Stimulated activated CD8-positive, alpha-beta memory T cell treated with anti-CD3 and anti-CD28 coated beads, Interleukin-15, amount 100 ng/mL, for 24 hours (primary cell): ENCODE measurements around the gene PRRT1B.
"Not testable (repeated sequence)": the region's sequence is repeated elsewhere in the genome, so short reads cannot be mapped to it uniquely, and the experiment has no call there.

ENCODE experiments used
- DNase-seq: peaks from one replicate; pipeline ENCODE4 v3.0.0-alpha.2; 2020; ENCODE audit warnings: low read depth

PRRT1B gene

DNA sequence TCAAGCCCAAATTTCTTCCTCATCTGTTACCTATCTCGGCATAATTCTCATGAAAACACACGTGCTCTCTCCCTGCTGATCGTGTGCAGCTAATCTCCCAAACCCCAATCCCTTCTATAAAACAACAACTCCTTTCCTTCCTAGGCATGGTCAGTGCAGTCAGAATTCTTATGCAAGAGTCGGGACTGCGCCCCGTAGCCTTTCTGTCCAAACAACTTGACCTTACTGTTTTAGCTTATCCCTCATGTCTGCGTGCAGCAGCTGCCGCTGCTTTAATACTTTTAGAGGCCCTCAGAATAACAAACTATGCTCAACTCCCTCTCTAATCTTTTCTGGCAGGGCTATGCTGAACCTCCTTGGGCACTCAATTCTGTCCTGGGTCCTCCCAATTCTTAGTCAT lies 5.1 kb downstream of the PRRT1B start:
- not testable (repeated sequence) for DNase-seq

DNA sequence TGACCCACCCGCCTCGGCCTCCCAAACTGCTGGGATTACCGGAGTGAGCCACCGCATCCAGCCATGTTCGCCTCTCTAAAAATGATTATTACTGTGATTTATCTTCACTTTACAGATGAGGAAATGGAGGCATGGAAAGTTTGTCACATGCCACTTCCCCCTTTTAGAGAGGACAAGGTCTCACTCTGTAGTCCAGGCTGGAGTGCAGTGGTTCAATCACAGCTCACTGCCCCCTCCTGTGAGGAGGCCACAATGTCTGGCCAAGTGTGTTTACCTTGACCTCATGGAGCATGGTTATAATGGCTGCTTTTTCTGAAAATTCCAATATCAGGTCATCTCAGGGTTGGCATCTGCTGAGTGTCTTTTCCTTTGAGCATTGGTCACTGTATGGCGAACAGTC lies 6.7 kb downstream of the PRRT1B start:
- no peak for DNase-seq

GRCh38 chr9:131554087-131554842 lies 8.9 kb downstream of the PRRT1B start:
- no peak for DNase-seq

DNA sequence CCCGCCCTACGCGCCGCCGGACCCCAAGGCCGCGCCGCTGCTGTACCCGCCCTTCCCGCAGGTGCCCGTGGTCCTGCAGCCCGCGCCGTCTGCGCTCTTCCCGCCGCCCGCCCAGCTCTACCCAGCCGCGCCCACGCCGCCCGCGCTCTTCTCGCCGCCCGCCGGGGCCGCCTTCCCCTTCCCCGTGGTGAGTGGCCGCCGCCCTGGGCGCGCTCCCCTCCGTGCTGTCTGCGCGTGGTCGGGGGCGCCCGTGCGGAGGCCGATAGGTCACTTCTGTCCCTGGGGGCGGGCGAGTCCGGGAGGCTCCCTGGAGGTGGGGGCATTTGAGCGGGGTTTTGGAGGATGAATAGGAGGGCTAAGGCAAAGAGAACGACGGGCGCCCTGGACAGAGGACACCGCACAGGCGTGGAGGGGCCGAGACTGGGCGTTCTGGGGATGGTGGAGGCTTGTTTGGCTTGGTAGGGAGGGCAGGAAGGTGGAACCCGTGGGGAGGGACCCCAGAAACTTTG lies 9.6 kb downstream of the PRRT1B start:
- no peak for DNase-seq

DNA sequence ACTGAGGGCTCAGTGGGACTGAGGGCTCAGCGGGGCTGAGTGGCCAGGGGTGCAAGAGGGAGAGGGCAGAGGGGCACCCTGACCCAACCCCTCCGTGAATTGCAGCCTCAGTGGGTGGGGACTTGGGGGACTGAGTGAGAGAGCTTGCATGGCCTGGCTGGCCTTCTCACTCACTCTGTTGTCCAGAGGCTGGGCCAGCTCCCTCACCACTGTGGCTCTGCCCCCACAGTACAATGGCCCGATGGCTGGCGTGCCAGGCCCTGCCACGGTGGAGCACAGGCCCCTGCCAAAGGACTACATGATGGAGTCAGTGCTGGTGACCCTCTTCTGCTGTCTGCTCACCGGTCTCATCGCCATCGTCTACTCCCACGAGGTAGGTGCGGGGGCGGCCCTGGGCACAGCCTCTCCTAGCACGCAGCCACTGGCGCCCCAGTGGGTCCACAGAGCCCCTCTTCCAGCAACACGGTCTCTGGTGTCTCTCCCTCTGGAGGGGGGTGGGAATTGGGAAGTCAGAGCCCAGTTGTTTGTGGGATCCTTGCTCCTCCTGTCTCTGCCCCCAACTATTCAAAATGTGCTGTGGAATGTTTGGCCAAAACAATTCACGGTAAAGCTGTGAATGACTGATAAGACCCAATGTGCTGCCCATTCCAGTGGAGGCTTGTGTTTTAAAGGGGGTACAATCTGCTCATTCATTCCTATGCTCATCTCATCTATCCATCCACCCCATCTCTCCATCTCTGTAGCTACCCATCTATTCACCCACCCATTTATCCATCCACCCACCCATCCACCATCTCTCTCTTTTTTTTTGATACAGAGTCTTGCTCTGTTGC lies 10.7 kb downstream of the PRRT1B start:
- DNase-seq, result no peak

DNA sequence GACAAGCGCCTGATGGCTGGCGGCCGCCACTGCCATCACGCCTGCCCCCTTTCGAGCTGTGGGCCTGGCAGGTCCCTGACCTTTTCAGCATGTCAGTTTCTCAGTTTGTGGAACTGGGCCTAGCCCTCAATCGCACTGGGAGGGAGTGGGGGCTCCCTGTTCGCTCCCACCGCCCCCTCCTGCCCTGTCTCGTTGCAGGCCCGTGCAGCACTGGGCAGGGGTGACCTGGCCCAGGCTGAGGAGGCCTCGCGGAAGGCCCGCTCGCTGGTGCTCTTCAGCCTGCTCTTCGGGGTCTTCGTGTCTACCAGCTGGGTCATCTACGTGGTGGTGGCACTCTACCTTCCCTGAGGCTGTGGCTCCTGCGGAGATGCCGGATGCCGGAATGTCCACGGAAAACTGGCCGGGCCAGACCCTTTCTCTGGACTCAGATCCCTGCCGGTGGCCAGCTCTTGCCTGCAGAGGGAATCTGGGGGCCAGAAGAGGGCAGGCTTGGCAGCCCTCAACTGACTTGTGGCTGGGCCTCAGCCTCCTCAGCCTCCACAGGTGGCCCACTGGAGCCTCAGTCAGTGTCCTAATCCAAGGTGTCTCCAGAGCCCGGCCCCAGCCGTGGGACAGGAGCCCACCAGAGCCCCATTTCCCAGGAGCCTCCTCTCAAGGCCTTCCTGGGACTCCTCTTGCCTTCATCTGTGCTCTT lies 12.7 kb downstream of the PRRT1B start:
- DNase-seq, result no peak

DNA sequence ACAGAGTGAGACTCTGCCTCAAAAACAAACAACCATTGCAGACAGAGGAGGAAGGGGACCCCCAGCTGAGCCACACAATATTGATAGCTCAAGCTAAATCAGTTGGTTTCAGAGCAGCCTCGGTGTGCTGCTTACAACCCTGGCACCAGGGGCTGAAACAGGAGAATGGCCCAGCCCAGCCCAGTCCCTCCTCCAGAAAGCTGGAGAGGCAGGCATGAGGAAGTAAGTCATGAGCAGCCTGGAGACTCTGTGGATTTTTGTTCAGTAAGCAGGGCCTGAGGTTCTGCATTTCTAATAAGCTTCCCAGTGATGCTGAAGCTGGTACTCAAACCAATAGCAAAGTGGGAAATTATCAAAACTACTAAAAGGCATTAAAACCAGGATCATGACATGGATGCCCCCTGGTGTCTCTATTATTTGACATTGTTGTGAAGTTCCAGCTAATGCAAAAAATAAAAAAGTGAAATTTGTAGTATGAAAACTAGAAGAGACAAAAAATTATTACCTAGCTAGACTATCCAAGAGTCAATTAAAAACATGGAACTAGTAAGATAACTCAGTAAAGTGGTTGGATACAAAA lies 14.2 kb downstream of the PRRT1B start:
- DNase-seq, result no peak

- DNase-seq, result no peak
Measured at GRCh38 chr9:131562032-131562959, 17.0 kb downstream of the PRRT1B start.

DNA sequence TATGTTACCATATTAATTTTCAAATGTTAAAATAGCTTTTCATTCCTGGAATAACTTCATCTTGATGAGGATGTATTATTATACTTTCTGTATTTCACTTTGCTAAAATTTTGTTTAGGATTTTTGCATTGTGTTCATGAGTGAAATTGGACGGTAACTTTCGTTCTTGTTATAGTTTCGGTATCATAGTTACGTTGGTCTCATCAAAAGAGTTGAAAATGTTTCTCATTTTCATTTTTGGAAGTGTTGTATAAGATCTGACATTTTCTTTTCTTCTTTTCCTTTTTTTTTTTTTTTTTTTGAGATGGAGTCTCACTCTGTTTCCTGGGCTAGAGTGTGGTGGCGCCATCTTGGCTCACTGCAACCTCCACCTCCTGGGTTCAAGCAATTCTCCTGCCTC lies 20.0 kb downstream of the PRRT1B start:
- no peak for DNase-seq

GRCh38 chr9:131566158-131566557 lies 20.8 kb downstream of the PRRT1B start:
- no peak for DNase-seq

- DNase-seq, result no peak
Measured at GRCh38 chr9:131567910-131568309, 22.6 kb downstream of the PRRT1B start.

GRCh38 chr9:131574730-131575640 lies 29.7 kb downstream of the PRRT1B start:
- no peak for DNase-seq

DNA sequence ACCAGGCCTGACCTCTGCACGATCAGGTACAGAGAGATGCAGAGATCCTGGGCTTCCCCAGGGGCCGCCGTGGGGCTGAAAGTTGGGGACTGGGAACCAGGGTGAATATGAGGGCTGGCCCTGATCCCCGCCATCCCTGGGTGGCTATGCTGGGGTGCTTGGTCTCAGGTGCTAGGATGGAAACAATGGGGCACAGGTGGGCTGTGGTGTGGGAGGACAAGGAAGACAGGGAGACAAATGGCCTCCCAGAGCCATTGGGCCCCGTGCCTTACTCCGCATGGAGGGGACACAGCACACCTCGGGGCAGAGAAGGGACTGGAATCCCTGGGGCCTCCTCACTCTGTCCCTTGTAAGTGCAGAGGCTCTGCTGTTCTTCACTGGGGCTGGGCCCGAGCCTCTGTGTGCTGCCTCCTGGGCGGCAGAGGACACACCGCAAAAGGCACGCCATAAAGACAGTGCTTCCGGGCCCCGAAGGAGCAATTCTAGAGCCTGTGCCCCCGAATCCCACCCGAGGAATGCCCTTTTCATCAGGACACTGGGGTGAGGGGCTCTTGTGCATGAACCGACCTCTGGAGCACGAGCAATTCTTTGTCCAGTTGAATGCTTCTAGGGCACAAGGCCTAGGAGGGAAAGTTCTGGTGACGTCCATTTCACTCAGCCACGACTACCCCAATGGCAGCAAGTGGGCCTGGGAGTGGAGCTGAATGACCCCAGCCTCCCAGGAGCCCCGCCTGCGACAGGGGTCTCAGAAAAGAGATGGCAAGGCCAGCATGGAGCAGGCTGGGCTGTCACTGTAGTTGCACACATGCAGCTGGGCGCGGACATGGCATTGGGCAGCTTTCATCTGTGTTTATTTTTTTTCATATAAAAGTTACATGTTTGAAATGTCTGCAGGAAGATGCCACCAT lies 30.9 kb downstream of the PRRT1B start:
- no peak for DNase-seq

DNA sequence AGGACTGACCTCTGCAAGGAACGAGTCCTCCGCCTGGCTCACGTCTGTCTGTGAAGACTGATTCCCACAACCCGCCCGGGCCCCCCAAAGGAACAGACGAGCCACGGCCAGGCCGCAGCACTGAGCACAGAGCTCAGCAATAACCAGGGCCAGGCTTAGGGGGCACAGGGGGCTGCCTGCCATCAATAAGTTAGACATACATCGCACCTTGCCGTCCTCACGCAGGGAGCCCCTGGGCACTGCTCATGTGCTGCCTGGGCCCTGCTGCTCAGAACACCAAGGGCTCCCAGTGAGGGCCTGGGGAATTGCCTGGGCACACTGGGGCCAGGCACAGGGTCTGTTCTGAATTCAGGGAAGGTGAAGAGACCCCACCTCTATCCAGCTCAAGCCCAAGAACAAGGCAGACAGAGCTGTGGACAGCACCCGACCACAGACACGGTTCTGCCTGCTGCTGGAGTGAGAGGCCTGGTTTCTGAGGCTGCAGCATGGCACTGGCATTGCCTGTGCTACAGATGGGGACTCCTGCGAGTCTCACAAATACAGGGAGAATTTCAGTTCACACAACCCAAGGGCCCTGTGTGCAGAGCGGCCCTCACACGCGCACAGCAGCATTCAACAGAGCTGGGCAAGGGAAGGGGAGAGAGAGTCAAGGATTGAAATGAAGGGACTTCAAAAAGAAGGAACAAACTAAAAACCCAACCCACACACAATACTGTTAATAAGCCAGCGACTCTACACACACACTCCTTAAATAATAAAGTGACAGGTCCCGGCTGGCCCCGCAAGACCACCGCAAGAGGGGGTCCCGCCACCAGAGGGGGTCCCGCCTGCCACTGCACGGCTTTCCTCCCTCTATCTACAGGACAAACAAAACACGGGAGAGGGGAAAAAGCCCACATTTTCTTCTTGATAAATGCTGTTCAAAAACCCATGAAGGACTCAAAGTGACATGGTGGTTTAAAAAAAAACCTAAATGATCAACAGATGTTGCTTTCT lies 32.0 kb downstream of the PRRT1B start:
- no peak for DNase-seq

GRCh38 chr9:131578021-131578420 lies 32.7 kb downstream of the PRRT1B start:
- no peak for DNase-seq

DNA sequence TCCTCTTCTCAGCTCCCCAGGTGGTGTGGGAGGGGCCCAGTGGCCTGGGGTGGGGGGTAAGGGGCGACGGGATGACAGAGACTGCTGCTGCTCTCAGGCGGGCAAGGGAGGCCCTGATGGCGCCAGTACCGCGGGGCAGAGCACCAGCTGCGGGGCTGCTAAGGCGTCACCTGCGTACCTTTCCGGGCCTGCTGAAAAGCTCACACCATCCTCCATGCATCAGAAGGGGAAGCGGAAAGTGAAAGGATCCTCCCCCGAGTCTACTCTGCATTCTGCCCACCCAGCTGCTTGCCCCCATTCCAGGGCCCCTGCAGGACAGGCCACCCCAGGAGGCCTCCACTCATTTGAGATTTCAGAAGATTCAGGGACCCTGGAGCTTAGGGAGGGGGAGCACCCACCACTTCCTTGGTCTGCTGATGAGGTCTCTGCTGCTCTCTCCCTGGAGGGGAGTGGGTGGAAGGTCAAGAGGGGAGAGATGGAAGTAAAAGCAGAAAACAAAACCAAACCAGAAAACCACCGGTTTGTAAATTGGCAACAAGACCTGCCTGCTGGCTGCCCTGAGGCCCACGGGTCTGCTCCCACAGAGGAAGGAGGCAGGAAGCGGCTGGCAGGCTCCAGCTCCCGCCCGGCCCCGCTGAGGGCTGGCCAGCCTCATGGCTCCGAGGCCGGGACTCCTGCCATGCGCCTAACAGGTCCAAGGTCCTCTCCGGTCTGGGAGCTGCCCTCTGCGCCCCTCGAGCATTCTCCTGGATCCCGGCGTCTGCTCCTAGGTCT lies 33.6 kb downstream of the PRRT1B start:
- no peak for DNase-seq

DNA sequence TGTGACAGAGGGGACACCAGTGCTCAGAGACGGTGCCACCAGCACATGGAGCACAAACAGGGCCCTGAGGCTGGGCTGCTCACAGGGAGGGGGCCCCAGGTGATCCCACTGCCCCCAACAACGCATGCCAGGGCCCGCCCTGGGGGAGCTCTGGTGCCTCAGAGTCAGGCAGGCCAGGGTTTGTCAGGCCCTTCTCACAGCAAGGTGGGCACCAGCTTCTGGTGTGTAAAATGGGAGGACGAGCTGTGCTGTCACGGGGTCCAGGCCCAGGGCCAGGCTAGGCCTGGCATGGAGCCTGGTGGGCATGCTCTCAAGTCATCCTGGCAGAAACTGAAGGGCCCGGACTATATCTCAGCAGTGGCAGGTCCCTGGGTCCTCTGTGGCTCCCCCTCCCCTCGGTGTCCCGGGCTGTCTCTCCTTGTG lies 34.5 kb downstream of the PRRT1B start:
- no peak for DNase-seq
